Hypothalamus (tissue), 51 donors: Measurements from ENCODE around the gene STARD7.
A peak's percentile ranks its signal among the peaks of the same experiment; 100 is the strongest.

Experiments used
- DNase-seq, 51 donors: peaks; one replicate each; lab custom pipeline; 2025; lab: John Stamatoyannopoulos, UW

Gene STARD7

DNA sequence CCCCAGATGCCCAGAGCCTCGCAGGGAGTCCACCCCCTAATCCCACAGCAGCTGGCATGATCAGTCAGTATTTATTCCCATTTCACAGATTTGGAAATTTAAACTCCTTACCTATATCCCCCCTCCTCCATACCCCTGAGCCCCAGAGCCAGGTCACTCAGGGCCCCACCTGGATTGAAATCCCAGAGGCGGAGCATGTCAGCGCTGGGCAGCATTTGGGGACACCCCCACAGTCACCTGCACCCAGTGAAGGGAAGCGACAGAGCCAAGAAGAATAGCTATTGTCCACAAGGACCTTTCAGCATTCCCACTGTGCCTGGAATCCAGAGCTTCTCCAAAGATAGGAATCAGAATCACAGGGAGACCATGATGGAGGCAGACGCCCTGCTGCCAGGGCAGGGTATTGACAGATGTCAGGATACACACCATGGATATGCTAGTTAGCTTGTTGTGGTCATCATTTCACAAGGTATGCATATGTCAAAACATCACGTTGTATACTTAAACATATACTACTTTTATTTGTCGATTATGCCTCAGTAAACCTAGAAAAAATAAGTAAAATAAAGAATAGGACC is 69.4 kb downstream of the STARD7 start:
- DNase-seq = no peak

DNA sequence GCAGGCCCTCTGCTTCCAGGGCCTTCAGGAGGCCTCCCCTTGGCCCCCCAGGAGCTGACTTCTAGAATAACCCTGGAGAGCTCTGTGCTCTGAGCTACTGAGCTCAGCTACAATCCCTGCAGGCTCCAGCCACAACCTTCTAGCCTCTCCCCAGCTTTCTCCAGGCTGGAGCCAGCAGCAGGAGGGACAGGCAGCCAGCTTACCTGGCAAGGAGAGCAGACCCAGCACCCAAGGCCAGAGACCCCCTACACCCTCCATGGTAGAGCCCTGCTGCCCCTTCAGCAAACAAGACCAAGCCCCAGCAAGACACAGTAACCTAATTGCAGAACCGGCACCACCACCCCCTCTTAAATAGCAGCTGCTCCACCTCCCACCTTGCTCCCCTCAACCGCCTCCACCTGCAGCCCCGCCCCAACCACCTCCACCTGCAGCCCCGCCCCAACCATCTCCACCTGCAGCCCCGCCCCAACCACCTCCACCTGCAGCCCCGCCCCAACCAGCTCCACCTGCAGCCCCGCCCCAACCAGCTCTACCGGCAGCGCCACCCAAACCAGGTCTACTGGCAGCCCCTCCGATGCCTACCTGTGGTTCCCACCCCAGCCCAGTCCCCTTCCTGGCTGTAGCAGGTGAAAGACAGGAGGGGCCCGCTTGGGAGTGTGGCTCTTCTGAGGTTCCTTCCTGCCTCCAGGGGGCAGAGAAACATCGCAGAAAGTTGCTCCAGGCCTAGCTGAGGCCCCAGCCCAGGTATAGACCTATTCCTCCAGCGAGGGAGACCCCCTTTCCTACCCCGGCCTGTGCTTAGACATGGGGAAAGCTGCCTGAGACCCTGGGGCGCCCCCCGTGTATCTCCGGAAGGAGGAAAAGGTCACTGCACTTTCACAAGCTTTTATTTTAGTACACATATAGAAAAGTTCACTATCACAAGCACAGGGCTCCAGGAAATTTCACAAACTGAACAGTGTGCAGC is 70.2 kb downstream of the STARD7 start, which contains the start of gene ASTL:
Gene ASTL, minus strand, starts transcription at position 324 of the 967 bp plus-strand sequence. Its CDS starts 66 bp downstream, at position 258.
- peak in 11 of 51 donors; percentile 11 to 43 (median 21) for DNase-seq

DNA sequence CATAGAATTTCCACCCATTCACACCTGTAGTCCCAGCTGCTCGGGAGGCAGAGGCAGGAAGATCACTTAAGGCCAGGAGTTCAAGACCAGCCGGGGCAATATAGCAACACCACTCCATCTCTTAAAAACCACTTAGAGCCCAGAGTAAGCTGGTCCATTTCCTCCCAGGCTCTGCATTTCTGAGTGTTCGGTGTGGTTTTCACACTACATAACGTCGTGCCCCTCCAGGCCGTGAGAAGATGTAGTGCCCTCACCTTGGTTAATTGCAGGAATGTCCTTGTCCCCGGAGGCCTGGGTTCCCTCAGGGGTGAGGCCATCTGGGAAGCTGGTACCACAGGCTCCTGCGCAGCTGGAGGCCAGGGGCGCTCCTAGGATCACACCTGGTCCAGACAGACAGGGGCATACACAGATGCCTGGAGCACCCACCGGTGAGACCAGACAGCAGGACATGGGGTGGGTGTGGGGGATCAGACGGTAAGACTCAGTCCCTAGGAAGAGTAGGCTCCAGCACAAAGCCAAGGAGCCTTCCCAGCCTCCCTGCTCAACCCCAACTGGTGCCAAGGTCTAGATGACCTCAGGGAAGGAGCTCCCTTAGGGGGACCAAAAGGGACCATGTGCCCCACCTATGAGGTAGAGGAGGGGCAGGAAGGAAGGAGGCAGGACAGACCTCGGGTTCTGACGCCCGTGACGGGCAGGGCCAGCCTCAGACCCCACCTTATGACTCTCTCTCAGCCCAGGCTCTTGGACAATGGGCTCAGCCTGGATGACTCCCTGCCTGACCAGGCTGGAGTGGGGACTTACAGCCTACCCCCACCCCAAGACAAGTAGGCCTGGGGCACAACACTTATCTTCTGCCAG is 71.1 kb downstream of the STARD7 start:
- no peak for DNase-seq

DNA sequence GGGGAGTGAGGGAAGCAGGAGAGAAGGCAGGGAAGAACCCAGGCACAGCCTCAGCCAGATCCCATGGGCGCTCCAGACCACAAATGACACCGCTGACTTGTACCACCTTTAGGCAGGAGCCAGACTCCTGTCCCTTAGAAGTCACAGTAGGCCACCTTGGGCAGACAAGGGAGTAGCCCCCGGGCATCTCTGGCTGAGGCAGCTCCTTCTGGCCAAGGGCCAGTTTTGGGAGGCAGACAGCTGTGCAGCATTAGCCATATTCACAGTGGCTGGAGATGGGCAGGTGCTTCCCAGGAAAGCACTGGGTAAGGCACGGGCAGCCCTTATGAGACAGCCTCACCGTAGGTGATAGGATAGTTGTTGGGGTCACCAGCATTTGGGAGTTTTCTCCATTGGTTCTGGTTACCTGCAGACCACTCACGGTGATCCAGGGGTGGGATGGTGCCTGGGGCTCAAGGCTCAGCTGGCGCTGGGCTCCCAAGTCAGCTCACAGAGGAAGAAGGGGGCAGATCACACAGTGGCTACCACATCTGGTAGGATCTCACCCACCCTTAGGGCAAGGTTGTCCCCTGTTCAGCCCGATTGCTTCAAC is 72.4 kb downstream of the STARD7 start:
- DNase-seq = no peak

DNA sequence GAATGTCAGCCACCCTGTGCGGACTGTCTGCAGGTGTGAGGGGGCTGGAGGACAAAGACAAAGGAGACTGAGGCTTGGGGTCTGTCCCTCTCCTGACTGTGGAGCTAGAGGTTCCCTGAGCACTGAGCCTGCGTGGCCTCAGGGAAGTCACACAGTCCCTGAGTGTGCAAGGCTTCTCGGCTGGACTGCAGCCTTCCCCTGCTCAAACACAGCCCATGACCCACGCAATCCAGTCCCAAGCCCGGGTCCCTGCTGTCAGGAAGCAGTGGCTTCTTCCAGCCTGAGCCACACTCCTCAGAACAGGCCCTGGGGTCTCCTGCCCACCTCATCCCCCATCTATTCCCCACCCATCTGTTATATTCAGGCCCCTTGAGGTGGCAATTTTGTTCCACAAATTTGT is 73.0 kb downstream of the STARD7 start:
- no peak for DNase-seq

DNA sequence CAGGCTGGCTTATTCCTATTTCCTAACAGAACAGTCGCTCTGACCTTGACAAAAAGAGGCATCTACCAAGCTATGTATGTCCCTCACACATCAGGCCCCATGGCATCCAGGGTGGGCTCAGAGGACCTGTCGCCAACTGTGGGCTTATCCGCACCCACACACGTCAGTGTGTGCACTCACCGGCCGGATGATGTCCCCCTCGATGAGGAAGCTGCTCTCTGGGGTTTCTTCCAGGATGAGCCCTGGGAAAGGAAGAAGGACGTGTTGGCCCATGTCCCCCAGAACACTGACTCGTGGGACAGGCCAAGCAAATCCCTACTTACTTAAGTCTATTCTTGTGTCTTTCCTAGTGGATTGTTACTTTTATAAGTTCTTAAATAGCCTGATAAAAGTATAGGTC is 73.5 kb downstream of the STARD7 start:
- DNase-seq = no peak
